ENCODE measurements around the gene PHC1.
"Not testable (repeated sequence)": the region's sequence is repeated elsewhere in the genome, so short reads cannot be mapped to it uniquely, and the experiment has no call there.

The PHC1 gene

GRCh38 chr12:8916154-8916553 is 1.8 kb downstream of the PHC1 start:
- DNase-seq (ENCODE audit: low spot score) = no peak
- no peak for TF ChIP-seq CTCF (IDR thresholded peaks at IDR 0.05; ENCODE audit: borderline replicate concordance, control extremely low read depth, extremely low read depth, insufficient read depth, missing control alignments)
- in situ Hi-C loops (cut with MboI; ENCODE audit: low sequenced_read_pairs, unreplicated experiment) = no loop called here

GRCh38 chr12:8917031-8917430 is 2.7 kb downstream of the PHC1 start:
- no peak for TF ChIP-seq CTCF (IDR thresholded peaks at IDR 0.05; ENCODE audit: borderline replicate concordance, control extremely low read depth, extremely low read depth, insufficient read depth, missing control alignments)
- no peak for DNase-seq (ENCODE audit: low spot score)

GRCh38 chr12:8917751-8918150 is 3.4 kb downstream of the PHC1 start:
- DNase-seq (ENCODE audit: low spot score) = no peak
- in situ Hi-C loops (cut with MboI; ENCODE audit: low sequenced_read_pairs, unreplicated experiment) = no loop called here
- TF ChIP-seq CTCF (IDR thresholded peaks at IDR 0.05; ENCODE audit: borderline replicate concordance, control extremely low read depth, extremely low read depth, insufficient read depth, missing control alignments) = no peak

More at GRCh38 chr12:8917031-8917430, 2.7 kb downstream of the PHC1 start:
- in situ Hi-C loops (cut with MboI; ENCODE audit: low sequenced_read_pairs, unreplicated experiment) = no loop called here

- in situ Hi-C loops (cut with MboI; ENCODE audit: low sequenced_read_pairs, unreplicated experiment) = not testable (repeated sequence)
These were observed 5.3 kb downstream of the PHC1 start for GRCh38 chr12:8919643-8920042.

GRCh38 chr12:8922544-8922943 is 8.2 kb downstream of the PHC1 start:
- DNase-seq (ENCODE audit: low spot score) = no peak
- in situ Hi-C loops (cut with MboI; ENCODE audit: low sequenced_read_pairs, unreplicated experiment) = no loop called here
- no peak for TF ChIP-seq CTCF (IDR thresholded peaks at IDR 0.05; ENCODE audit: borderline replicate concordance, control extremely low read depth, extremely low read depth, insufficient read depth, missing control alignments)

More at GRCh38 chr12:8919643-8920042, 5.3 kb downstream of the PHC1 start:
- not testable (repeated sequence) for DNase-seq (ENCODE audit: low spot score)

GRCh38 chr12:8930655-8931323 is 16.5 kb downstream of the PHC1 start:
- in situ Hi-C loops (cut with MboI; ENCODE audit: low sequenced_read_pairs, unreplicated experiment) = not testable (repeated sequence)

GRCh38 chr12:8932464-8932863 is 18.2 kb downstream of the PHC1 start:
- in situ Hi-C loops (cut with MboI; ENCODE audit: low sequenced_read_pairs, unreplicated experiment); DNase-seq (ENCODE audit: low spot score): not testable (repeated sequence)

More at GRCh38 chr12:8930655-8931323, 16.5 kb downstream of the PHC1 start:
- DNase-seq (ENCODE audit: low spot score) = not testable (repeated sequence)

GRCh38 chr12:8934080-8934479 is 19.8 kb downstream of the PHC1 start:
- in situ Hi-C loops (cut with MboI; ENCODE audit: low sequenced_read_pairs, unreplicated experiment); DNase-seq (ENCODE audit: low spot score): not testable (repeated sequence)

- TF ChIP-seq CTCF (IDR thresholded peaks at IDR 0.05; ENCODE audit: borderline replicate concordance, control extremely low read depth, extremely low read depth, insufficient read depth, missing control alignments) = no peak
- DNase-seq (ENCODE audit: low spot score) = no peak
- in situ Hi-C loops (cut with MboI; ENCODE audit: low sequenced_read_pairs, unreplicated experiment) = no loop called here
These were observed 22.4 kb downstream of the PHC1 start for GRCh38 chr12:8936735-8937134.

- DNase-seq (ENCODE audit: low spot score); in situ Hi-C loops (cut with MboI; ENCODE audit: low sequenced_read_pairs, unreplicated experiment): not testable (repeated sequence)
These were observed 23.6 kb downstream of the PHC1 start for GRCh38 chr12:8937842-8938442.
